NCI-H2196 (cell line): ENCODE results near the gene RAD52.

Source experiments
- DNase-seq: peaks from one replicate; lab custom pipeline; 2025; ENCODE audit not compliant: unreplicated experiment; lab: John Stamatoyannopoulos, UW

Gene RAD52

GRCh38 chr12:915090-915489 is 34.4 kb downstream of the RAD52 start:
- no peak for DNase-seq

- no peak for DNase-seq
These were observed 35.4 kb downstream of the RAD52 start for GRCh38 chr12:913919-914698.

GRCh38 chr12:912466-913235 is 36.8 kb downstream of the RAD52 start:
- DNase-seq = no peak

- no peak for DNase-seq
These were observed 38.2 kb downstream of the RAD52 start for GRCh38 chr12:911191-911826.

GRCh38 chr12:910416-910815 is 39.1 kb downstream of the RAD52 start:
- no peak for DNase-seq

GRCh38 chr12:909861-910260 is 39.6 kb downstream of the RAD52 start:
- no peak for DNase-seq

- DNase-seq = no peak
These were observed 41.9 kb downstream of the RAD52 start for GRCh38 chr12:907413-908185.

GRCh38 chr12:906062-906585 is 43.4 kb downstream of the RAD52 start:
- no peak for DNase-seq

- no peak for DNase-seq
These were observed 44.0 kb downstream of the RAD52 start for GRCh38 chr12:905261-906031.

GRCh38 chr12:904010-904414 is 45.5 kb downstream of the RAD52 start:
- DNase-seq = no peak

GRCh38 chr12:903055-903454 is 46.4 kb downstream of the RAD52 start:
- DNase-seq = no peak

GRCh38 chr12:902581-902980 is 46.9 kb downstream of the RAD52 start:
- DNase-seq = no peak

- no peak for DNase-seq
These were observed 52.1 kb downstream of the RAD52 start for GRCh38 chr12:897386-897785.

- DNase-seq = no peak
These were observed 53.5 kb downstream of the RAD52 start for GRCh38 chr12:896031-896430.

- DNase-seq = no peak
These were observed 55.3 kb downstream of the RAD52 start for GRCh38 chr12:894226-894625.

GRCh38 chr12:886206-886605 is 63.3 kb downstream of the RAD52 start:
- DNase-seq = no peak

GRCh38 chr12:885701-886100 is 63.8 kb downstream of the RAD52 start:
- no peak for DNase-seq

GRCh38 chr12:884746-885414 is 64.6 kb downstream of the RAD52 start:
- DNase-seq = no peak

- DNase-seq = no peak
These were observed 68.8 kb downstream of the RAD52 start for GRCh38 chr12:880656-881055.

- no peak for DNase-seq
These were observed 69.9 kb downstream of the RAD52 start for GRCh38 chr12:879641-880040.
